GM10266 (cell line): Measurements from ENCODE around the gene MAN2B2.

Experiments
- DNase-seq: peaks from one replicate; pipeline ENCODE4 v3.0.0; 2012; ENCODE audit errors: extremely low spot score
- TF ChIP-seq, protein P1 (sequence below): IDR thresholded peaks from 2 replicates; pipeline ENCODE4 v1.5.1; 2012; ENCODE audit warnings: mild to moderate bottlenecking, low read depth; ENCODE audit not compliant: control insufficient read depth, insufficient read depth; ENCODE audit errors: missing control alignments

Gene MAN2B2

DNA sequence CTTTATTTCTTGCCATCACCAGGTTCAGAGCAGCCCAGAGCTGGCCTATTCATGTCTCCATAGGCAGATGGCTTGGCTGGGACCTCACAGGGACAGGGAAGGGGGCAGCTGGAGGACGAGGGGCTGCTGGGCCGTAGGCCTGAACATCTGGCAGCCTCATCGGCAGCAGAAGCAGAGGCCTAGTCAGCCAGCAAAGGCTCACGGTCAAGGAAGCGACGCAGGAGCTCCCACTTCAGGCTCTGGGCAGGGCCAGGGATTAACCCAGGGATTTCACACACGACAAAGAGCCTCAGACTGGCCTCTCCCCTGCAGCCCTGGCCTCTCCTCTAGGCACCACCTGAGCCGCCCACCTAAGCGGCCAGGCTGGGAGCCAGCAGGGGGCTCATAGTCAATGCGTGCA, 46.0 kb upstream of the MAN2B2 start:
- no peak for DNase-seq
- TF ChIP-seq, protein P1, sequence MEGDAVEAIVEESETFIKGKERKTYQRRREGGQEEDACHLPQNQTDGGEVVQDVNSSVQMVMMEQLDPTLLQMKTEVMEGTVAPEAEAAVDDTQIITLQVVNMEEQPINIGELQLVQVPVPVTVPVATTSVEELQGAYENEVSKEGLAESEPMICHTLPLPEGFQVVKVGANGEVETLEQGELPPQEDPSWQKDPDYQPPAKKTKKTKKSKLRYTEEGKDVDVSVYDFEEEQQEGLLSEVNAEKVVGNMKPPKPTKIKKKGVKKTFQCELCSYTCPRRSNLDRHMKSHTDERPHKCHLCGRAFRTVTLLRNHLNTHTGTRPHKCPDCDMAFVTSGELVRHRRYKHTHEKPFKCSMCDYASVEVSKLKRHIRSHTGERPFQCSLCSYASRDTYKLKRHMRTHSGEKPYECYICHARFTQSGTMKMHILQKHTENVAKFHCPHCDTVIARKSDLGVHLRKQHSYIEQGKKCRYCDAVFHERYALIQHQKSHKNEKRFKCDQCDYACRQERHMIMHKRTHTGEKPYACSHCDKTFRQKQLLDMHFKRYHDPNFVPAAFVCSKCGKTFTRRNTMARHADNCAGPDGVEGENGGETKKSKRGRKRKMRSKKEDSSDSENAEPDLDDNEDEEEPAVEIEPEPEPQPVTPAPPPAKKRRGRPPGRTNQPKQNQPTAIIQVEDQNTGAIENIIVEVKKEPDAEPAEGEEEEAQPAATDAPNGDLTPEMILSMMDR, result no peak

DNA sequence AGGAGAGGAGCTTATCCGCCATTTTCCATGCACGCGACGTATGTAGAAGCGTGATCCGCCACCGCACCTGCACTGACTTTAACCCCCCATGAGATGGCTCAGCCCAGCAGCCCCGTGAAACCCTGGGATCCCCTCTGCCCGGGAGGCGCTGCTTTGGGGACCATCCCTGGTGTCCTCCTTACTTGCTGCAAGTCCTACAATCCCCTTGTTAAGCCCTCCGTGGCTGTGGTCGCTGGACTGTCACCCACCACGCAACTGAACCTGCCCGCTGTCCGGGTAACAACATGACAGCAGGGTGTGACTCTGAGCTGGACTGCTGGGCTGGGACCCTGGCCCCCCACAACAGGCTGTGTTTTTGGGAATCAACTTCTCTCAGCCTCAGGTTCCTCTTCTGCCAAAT, 44.7 kb upstream of the MAN2B2 start:
- TF ChIP-seq, protein P1, result no peak
- no peak for DNase-seq

DNA sequence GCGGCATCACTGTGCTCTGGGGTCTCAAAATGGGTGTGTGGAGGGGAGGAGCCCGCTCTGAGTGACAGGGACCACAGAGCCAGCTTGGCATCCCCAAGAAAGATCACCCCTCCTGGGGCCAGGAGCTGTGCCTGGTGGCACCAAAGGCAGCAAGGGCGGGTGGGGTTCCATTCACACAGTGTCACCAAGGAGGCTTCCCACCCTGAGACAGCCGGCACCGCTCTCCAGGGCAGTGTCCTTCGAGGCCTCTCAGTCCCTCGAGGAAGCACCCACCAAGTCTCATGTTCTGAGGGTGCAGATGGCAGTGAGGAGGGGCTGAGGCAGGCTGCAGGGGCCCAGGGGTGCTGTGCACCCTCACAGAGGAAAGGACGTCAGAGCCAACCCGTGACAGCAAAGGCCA, 44.0 kb upstream of the MAN2B2 start:
- no peak for DNase-seq
- TF ChIP-seq, protein P1, result no peak

DNA sequence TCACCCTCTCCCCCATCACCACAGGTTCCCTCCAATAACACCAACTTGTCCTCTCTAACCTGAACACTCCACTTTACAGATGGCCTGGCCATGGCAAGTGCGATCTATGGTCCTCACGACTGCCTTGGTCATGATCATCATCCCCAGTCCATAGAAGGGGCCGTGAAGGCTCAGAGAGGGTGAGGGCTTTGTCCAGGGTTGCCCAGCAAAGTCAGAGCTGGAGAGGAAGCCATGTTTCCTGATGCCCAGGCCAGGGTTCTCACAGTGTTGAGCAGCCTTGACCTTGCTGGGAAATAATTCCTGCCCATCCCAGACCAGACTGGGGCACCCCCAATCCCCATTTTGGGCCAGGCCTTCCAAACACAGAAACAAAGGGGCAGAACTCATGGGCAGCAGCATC, 42.9 kb upstream of the MAN2B2 start:
- no peak for DNase-seq
- TF ChIP-seq, protein P1, result no peak

DNA sequence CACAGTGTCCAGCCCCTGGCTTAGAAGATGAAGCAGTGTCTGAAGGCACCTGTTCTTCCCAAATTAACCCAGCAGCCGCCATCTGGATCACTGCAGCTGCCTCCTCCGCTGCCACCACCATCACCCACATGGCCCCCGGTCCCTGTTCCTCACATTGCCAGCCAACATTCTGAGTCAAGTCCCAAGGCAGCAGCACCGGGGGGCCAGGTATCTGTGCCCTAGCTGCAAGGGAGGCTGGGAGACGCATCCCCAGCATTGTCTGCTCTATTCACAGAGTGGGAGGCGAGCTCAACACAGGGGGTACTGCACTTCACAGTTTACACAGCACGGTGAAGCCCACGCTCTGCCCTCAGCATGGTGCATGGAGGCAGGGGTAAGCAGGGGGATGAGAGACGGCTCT, 42.3 kb upstream of the MAN2B2 start:
- DNase-seq, result no peak
- TF ChIP-seq, protein P1, result no peak

DNA sequence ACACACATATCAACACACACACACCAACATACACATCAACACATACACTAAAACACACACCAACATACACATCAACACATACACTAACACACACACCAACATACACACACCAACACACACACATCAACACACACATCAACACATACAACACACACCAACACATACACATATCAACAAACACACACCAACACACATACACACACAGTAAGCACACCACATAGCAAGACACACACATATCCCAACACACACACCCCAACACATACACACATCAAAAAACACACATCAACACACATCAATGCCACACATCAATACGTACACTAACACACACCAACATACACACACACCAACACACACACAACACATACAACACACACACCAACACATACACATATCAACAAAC, 40.9 kb upstream of the MAN2B2 start:
- no peak for DNase-seq
- TF ChIP-seq, protein P1, result no peak

DNA sequence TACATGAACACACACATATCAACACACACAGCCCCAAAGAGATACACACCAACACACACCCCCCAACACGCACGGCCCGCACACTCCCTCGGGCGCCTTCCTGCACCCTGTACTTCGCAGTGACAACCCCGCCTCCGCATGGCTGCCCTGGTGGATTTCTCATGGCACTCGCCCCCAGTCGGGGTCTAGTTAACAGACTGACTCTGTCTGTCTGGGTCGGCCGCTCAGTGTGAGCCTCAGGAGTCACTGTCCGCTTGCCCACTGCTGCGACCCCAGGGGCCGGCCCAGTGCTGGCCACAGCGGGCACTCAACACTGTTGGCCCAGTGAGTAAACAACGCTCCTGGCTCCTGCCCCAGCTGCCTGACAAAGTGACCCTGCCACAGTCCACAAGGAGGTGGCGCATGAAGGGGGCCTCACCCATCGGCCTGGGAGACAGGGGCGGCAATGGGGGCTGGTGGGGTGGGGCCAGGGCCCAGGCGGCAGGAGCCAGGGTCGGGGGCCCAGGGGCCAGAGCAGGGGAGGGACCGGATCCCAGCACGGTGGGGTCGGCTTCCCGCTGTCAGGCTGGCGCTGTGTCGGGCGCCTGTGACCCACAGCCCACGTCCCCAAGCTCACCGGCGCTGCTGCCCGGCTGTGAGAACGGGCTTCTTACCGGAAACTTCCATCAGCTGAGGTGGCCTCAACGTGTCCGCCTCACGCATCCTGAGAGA, 40.2 kb upstream of the MAN2B2 start:
- DNase-seq, result no peak
- TF ChIP-seq, protein P1, result no peak
